BJ (cell line): ENCODE results near the gene ECE2. TPM values are rescaled to one million over a fixed set of nuclear protein-coding genes. Genes with fewer than 3 reads are reported as not detected.

Experiments
- CTCF ChIA-PET: fragments of 350-600 bp; formaldehyde crosslinking; extraction: SDS; loops from one replicate; lab custom pipeline; 2021; ENCODE audit warnings: antibody characterized with exemption, inconsistent platforms; lab: Yijun Ruan, JAX
- POLR2A ChIA-PET: fragments of 300-600 bp; sonication (Branson Sonifier 250); formaldehyde crosslinking; extraction: SDS; loops from one replicate; lab custom pipeline; 2021; ENCODE audit warnings: antibody characterized with exemption; lab: Charles Lee
- DNase-seq: peaks from one replicate; pipeline ENCODE4 v3.0.0-alpha.2; 2011; ENCODE audit warnings: low read depth
- H3K27me3 ChIP-seq: 2 replicates; pipeline ENCODE4 v1.6.0; 2011; ENCODE audit warnings: low read length; ENCODE audit not compliant: control insufficient read depth, insufficient read depth
- H3K36me3 ChIP-seq: 2 replicates; pipeline ENCODE4 v1.5.1; 2011; ENCODE audit warnings: low read length; ENCODE audit not compliant: control insufficient read depth, insufficient read depth
- H3K4me3 ChIP-seq: 2 replicates; pipeline ENCODE4 v1.5.1; 2011; ENCODE audit warnings: low read depth, mild to moderate bottlenecking, control low read depth, low read length
- CTCF ChIP-seq: IDR thresholded peaks from 2 replicates; pipeline ENCODE4 v1.5.1; 2011; ENCODE audit warnings: low read depth, mild to moderate bottlenecking, control low read depth, inconsistent platforms, low read length, moderate library complexity; ENCODE audit not compliant: insufficient read depth
- polyA plus RNA-seq: library from polyadenylated mRNA; depleted of rRNA; stranded (reverse); fragments of >200 nt; gene quantifications from 2 replicates; pipeline ENCODE4 v1.2.3, GENCODE V29; 2011

The ECE2 gene
- polyA plus RNA-seq, 1 experiment, result not detected

GRCh38 chr3:184240384-184241140, 35.3 kb upstream of the ECE2 start:
- H3K4me3 ChIP-seq, result no peak overlapping the region
- POLR2A ChIA-PET, result no interaction called here
- no peak for DNase-seq
- no peak for TF ChIP-seq CTCF
- CTCF ChIA-PET, result interaction anchor here (0.7 to 6.4 kb wide), 8 partner anchors 9 to 223 kb away, joined by 3 to 54 read pairs (median 4); partner anchors contain the start of genes ABCC5, CAMK2N2 and VWA5B2
- no peaks in the 10 kb centered on the region; the same call in 1 of the 2 replicates for H3K27me3 ChIP-seq
- H3K36me3 ChIP-seq, result peaks cover 23% of the 10 kb centered on the region

DNA sequence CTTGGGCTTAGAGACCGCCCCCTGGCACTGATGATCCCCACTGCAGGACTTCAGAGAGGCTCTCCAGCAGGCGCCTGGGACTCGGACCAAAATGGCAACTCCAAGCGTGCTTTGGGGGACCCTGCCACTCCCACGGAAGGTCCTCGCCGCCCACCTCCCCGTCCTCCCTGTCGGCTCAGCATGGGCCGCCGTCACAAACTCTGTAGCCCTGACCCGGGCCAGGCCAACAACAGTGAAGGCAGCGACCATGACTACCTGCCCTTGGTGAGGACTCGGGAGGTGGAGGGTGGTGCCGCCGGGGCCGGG, 34.7 kb upstream of the ECE2 start:
- TF ChIP-seq CTCF, result no peak
- POLR2A ChIA-PET, result no interaction called here
- Histone ChIP-seq H3K27me3 (no peaks in the 10 kb centered on the region; the same call in 1 of the 2 replicates), H3K4me3 (no peak overlapping the region), H3K36me3 (peaks cover 23% of the 10 kb centered on the region)
- CTCF ChIA-PET, result interaction anchor here (1.1 to 6.4 kb wide), 6 partner anchors 9 to 223 kb away, joined by 3 to 54 read pairs (median 4); partner anchors contain the start of genes ABCC5, CAMK2N2 and VWA5B2
- no peak for DNase-seq

- POLR2A ChIA-PET, result interaction anchor here (0.5 kb wide), 1 partner anchor 58 kb away, joined by 3 read pairs; no protein-coding TSS in a partner anchor
- CTCF ChIA-PET, result interaction anchor here (1.2 to 6.4 kb wide), 9 partner anchors 8 to 349 kb away, joined by 3 to 54 read pairs (median 5); partner anchors contain the start of genes ABCC5, CAMK2N2 and VWA5B2
- no peak for DNase-seq
- H3K27me3 ChIP-seq, result no peaks in the 10 kb centered on the region; the same call in 1 of the 2 replicates
- peak; percentile 53 for TF ChIP-seq CTCF
- peaks cover 23% of the 10 kb centered on the region for H3K36me3 ChIP-seq
- no peak overlapping the region for H3K4me3 ChIP-seq
These were observed 34.1 kb upstream of the ECE2 start for GRCh38 chr3:184241447-184242296.

- ChIA-PET CTCF (interaction anchor here (1.3 to 6.4 kb wide), 6 partner anchors 16 to 350 kb away, joined by 4 to 54 read pairs (median 5); partner anchors contain the start of gene VWA5B2), POLR2A (interaction anchor here (0.5 kb wide), 1 partner anchor 59 kb away, joined by 3 read pairs; no protein-coding TSS in a partner anchor)
- H3K4me3 ChIP-seq, result no peak overlapping the region
These were observed 33.5 kb upstream of the ECE2 start for GRCh38 chr3:184242297-184242685.

More at GRCh38 chr3:184242297-184242685, 33.5 kb upstream of the ECE2 start:
- Histone ChIP-seq H3K27me3 (no peaks in the 10 kb centered on the region; the same call in 1 of the 2 replicates), H3K36me3 (peaks cover 23% of the 10 kb centered on the region)
- TF ChIP-seq CTCF, result no peak
- DNase-seq, result no peak
